GM03348 (cell line): Measurements from ENCODE around the gene MBD3L5.
"Not testable (repeated sequence)": the region's sequence is repeated elsewhere in the genome, so short reads cannot be mapped to it uniquely, and the experiment has no call there.

Source experiments
- DNase-seq: peaks from one replicate; pipeline ENCODE4 v3.0.0; 2012; ENCODE audit warnings: low spot score

The MBD3L5 gene

DNA sequence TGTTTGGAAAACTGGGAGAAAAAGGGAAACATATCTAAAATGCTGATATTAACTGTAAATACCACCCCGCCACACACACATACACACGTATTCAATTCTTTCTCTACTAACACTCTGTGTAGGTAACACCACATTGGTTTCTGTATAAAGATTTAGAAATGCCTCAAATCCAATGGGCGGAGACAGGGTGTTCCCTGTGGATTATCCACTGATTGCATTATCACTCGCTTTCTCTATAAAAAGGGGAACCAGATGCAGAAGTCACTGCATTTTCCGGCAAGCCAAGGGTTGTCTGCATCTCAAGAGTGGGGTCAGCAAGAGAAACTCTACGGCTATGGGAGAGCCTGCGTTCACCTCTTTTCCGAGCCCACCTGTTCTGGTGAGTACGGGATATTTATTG lies at the start of gene MBD3L5:
MBD3L5 (plus strand) TSS at position 301 of the 400 bp plus-strand sequence; CDS start at position 335, 34 bp downstream.
- not testable (repeated sequence) for DNase-seq

DNA sequence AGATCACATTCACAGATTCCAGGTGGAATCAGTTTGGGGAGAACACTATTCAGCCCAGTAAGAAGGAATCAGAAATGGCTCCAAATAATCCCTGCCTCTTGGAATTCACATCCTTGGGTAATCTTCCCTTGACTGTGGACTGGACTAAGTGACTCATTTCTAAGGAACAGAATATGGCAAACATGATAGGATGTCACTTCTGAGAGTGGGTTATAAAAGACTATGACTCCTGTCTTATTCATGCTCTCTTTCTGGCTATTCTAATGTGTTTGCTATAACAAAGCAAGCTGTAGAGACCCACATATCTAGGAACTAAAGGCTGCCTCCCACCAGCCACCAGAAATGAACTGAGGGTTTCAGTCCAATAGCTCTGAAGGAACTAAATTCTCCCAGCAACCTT lies 46.9 kb upstream of the MBD3L5 start:
- no peak for DNase-seq

DNA sequence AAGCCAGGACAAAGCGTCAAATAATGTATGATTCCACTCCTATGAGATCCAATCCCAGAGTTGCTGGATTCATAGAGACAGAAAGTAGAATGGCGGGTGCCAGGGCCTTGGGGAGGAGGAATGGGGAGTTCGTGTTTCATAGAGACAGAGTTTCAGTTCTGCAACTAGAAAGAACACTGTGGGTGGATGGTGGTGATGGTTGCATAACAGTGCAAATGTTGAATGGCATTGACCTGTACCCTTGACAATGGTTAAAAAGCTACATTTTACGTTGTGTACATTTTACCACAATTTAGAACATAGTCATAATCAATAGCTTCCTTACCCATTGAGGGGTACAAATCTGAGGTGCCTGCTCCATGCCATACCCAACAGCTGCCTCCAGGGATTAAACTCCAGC lies 42.5 kb upstream of the MBD3L5 start:
- no peak for DNase-seq

DNA sequence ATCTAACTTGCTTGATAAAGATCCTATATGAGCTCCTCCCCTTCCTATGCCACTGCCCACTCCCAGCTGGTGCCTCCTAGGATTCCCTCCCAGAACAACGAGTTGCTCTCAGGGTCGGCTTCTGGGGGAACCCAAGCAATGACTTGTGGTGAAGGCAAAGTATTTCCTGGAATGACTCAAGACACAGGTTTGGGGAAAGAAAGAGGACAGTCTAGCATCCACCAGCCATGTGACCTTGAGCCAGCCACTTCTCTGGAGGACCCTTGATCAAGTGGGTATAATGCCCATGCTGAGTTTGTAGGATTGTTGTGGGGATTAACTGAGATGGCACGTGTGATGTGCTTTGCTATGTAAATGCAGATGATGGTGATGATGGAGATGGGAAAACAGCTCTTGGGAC lies 42.1 kb upstream of the MBD3L5 start:
- no peak for DNase-seq

DNA sequence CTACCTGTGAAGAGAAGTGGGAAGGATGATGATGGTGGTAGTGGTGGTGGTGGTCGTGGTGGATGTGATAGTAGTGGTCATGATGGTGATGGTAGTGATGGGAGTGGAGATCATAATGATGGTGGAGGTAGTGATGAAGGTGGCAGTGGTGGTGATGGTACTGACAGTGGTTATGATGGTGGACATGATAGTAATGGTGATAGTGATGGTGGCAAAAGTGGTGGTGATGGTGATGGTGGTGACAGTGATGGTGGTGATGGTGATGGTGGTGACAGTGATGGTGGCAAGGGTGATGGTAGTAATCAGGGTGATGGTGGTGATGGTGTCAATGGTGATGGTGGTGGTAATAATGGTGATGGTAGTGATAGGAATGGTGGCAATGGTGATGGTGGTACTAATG lies 35.3 kb upstream of the MBD3L5 start:
- DNase-seq = no peak

DNA sequence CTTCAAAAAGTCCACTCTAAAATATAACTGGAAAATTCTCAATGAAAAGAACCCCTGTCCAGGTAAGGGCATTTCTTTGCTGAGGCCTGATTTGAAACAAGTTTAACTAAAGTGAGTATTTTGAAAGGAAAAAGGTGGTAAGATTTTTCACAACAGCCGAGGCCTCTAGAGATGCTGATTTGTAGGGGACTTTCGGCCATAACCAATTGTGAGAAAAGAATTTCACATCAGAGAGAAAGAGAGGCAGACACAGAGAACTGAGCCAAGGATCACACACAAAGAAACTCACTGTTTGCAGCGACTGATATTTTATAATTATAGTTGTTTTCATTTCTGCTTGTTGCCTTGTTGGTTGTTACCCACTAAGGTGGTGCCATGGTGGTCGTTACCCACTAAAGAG lies 33.6 kb upstream of the MBD3L5 start:
- DNase-seq = no peak

DNA sequence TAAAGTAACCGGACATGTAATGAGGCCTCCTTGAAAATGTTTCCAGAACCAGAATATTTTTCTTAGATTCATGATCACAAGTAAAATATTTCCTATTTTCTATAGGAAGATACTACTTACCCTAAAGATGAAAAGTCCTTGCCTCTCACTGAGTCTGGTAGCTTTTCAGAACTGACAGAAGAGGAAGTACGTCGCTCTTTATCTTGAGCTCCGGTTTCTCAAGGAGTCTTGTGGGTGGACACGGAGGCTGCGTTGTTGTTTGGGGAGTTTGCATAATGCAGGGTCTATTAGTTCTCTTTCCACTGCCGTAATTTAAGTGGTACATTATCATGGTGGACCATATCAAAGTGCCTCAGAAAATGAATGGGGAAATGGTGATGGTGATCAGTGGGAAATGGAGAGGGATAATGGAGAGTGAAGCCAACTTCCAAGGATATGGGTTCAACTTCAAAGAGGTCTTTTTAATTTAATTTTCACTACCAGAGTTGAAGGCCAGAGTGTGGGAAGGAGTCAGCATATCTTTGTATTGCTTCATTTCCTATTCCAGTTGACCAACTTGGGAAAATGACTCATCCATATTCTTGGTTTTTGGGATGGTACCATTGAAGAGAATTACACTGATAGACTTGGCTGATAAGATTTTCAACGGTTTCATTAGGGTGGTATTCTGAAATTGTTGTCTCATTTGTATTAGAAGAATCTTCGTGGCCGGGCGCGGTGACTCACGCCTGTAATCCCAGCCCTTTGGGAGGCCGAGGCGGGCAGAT lies 32.5 kb upstream of the MBD3L5 start:
- DNase-seq = no peak

DNA sequence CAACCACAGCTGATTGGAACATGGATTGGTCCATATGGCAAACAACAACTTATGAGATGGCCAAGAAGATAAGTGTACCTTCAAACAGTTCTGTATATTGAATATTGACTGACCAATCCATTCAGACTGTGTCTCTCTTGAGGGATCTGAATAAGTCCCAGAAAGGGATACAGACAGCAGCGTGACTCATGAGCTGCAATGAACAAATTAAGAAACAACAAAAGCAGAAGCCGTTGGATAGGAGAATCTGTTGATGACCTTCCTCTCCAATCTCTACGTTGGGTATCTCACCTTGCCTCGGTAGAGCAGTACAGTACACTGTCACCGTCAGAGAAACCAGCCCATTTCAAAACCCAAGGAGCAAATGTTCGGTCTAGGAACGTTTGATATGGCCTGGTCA lies 30.4 kb upstream of the MBD3L5 start:
- no peak for DNase-seq

DNA sequence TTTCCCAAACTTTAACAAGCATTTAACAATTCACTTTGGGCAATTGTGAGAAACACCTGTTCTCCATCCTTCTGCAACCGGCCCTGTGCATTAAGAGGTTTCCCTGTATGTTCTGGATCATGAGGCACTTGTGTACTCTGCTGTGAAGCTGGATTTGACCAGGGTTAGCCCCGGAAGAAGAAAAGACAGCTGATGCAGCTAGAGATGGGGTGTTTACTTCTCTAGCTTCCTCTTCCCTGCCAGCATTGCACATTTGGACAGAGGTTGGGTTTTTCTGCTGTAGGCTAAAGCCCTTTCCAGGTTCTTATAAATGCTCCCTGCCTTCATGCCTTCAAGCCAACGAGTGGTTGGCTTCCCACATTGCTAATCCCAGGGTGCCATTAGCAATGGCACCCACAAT lies 30.0 kb upstream of the MBD3L5 start:
- no peak for DNase-seq

DNA sequence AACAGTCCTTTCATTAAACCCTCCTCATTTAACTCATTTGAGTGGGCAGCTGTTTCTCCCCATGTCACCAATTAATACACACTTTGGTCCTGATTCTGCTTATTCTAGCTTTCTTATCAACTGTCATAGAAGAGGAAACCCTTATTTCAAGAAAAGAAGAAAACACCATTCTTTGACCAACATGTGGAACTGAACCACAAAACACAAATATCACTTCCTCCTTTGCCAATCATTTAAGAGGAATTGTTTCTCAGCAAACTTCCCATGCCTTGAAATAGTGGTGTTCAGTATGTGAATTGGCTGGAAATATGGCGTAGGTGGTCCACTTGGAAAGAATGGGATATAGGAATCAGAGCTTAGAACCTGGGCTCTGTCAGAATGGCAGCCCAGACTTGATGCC lies 29.6 kb upstream of the MBD3L5 start:
- DNase-seq = no peak

DNA sequence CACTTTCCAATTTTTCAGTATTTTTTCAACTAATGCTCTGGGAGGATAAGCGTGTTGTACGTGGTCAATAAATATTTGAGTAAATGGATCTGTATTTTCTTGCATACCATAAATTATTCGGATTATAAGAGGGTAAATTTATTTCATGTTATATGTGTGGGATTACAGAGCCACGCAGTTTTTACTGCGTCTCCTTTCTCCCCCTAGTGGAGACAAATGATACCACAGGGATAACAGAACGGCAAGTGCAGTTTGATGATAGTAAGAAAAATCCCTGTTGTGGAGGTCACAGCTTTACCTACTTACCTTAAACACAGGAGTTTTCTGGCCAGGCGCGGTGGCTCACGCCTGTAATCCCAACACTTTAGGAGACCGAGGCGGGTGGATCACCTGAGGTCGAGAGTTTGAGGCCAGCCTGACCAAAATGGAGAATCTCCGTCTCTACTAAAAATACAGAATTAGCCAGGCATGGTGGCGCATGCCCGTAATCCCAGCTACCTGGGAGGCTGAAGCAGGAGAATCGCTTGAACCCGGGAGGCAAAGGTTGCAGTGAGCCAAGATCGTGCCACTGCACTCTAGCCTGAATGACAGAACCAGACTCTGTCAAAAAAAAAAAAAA lies 26.0 kb upstream of the MBD3L5 start:
- peak; percentile 34 for DNase-seq

DNA sequence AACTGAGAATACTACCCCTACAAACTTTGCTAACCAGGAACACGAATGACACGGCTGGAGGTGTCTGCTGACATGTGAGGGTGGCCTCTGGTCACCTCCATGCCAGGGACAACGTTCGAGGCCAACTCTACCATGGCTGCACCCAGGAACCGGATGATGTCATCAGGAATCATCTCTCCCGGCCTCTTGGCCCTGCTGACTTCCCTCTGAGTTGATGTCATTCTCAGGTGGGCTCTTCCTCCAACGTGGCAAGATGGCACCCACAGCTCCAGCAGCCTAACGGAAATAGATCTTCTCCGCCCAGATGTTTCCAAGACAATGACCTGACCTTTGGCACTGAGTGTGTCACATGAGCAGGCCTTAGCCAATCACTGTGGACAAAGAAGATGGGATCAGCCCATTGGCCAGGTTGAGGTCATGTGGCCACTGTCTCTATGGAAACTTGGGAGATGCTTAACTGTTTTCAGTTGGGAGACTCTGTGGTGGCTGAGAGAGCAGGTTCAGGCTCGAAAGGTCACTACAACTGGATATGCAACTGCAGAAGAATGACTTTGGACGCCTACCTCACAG lies 24.2 kb upstream of the MBD3L5 start:
- DNase-seq = no peak

DNA sequence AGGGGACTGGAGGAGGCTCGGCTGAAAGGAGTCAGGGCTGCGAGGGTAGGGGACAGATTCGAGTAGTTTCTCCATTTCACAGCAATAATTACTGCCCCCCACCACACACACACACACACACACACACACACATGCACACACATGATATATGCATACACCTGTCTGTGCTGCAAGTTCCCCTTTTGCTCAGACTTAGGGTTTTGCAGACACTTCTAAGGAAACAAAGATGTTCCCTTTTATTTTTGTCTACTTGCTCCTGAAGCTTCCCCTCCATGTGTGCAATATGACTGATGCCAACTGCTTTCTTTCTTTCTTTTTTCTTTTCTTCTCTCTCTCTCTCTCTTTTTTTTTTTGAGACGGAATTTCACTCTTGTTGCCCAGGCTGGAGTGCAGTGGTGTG lies 22.5 kb upstream of the MBD3L5 start:
- no peak for DNase-seq

DNA sequence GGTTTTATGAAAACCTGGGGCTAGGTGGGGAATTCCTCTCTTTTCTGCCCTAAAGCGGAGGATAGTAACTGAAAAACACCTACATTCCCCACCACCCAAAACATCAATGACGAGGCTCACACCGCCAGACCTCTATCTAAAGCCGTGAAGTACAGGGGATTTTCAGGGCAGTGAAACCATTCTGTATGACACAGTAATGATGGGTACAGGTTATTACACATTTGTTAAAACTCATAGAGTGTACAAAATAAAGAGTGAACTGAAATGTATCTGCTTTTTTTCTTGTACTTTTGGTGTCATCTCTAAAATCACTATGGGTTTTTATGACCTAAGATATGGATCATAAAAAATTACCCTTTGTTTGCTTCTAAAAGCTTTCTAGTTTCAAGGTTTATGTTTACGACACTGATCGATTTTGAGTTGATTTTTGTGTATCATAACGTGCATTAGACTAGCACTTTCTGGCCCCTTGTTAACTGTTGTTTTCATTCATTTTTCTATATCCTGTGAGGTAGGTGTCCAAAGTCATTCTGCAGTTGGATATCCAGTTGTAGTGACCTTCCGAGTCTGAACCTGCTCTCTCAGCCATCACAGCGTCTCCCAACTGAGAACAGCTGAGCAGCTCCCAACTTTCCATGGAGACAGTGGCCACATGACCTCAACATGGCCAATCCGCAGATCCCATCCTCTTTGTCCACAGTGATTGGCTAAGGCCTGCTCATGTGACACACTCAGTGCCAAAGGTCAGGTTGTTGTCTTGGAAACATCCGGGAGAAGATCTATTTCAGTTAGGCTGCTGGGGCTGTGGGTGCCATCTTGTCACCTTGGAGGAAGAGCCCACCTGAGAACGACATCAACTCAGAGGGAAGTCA lies 19.4 kb upstream of the MBD3L5 start:
- no peak for DNase-seq

DNA sequence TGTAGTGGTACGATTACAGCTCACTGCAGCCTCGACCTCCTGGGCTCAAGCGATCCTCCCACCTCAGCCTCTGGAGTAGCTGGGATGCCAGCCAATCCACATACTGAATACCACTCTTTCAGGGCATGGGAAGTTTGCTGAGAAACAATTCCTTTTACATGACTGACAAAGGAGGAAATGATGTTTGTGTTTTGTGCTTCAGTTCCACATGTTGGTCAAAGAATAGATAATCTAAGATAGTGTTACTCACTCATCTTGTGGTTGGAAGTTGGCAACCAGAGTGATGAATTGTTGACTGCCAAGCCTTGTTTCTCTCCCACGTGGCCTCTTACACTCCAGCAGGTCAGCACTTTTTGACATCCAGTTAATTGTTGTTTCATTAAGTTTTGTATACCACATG lies 16.7 kb upstream of the MBD3L5 start:
- no peak for DNase-seq

DNA sequence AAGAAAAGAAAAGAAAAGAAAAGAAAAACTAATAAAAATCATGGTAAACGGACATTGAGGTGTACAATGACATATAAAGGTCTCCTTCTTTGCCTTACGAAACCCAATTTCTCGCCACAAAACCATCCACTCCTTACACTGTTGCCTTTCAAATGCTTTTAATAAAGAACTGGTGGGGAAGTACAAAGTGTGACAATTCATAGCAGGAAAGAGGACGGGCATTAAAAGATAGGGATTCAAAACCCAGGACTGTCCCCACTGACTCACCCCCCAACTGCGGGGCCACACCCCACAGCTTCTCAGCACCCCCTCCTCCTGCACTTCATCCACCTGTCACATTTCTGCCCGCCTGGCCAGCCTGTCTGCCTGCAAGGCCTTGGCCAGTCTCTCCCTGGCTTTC lies 11.6 kb upstream of the MBD3L5 start:
- DNase-seq = no peak

DNA sequence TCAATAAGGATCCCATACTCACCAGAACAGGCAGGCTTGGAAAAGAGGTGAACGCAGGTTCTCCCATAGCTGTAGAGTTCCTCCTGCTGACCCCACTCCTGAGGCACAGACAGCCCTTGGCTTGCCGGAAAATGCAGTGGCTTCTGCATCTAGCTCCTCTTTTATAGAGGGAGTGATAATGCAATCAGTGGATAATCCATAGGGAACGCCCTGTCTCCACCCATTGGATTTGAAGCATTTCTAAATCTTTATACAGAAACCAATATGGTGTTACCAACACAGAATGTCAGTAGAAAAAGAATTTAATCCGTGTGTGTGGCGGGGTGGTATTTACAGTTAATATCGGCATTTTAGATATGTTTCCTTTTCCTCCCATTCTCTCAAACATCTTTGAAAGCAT lies 9.0 kb upstream of the MBD3L5 start, which contains the start of gene MBD3L2B:
MBD3L2B (minus strand) TSS at position 101 of the 400 bp plus-strand sequence; CDS start at position 67, 34 bp downstream.
- not testable (repeated sequence) for DNase-seq

DNA sequence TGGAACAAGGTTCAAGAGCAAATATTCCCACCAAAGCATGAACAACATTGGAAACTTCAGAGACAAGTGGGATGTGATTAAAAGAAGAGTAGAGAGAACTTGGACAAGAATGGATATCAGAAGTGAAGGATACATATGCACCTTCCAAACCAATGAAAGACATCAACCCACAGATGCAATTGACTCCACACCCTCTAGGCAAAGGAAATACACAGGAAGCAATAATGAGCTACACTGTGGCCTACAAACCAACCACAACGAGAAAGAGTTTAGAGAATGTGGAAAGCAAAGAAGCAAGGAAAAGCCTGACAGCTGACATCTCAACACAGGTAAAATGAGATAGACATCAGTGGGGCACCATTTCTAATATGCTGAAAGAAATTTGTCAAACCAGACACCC lies 1.6 kb upstream of the MBD3L5 start:
- not testable (repeated sequence) for DNase-seq

DNA sequence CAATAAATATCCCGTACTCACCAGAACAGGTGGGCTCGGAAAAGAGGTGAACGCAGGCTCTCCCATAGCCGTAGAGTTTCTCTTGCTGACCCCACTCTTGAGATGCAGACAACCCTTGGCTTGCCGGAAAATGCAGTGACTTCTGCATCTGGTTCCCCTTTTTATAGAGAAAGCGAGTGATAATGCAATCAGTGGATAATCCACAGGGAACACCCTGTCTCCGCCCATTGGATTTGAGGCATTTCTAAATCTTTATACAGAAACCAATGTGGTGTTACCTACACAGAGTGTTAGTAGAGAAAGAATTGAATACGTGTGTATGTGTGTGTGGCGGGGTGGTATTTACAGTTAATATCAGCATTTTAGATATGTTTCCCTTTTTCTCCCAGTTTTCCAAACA lies 9.7 kb downstream of the MBD3L5 start, which contains the start of gene MBD3L4:
MBD3L4 (minus strand) TSS at position 101 of the 400 bp plus-strand sequence; CDS start at position 66, 35 bp downstream.
- not testable (repeated sequence) for DNase-seq

DNA sequence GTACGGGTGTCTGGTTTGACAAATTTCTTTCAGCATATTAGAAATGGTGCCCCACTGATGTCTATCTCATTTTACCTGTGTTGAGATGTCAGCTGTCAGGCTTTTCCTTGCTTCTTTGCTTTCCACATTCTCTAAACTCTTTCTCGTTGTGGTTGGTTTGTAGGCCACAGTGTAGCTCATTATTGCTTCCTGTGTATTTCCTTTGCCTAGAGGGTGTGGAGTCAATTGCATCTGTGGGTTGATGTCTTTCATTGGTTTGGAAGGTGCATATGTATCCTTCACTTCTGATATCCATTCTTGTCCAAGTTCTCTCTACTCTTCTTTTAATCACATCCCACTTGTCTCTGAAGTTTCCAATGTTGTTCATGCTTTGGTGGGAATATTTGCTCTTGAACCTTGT lies 11.2 kb downstream of the MBD3L5 start:
- not testable (repeated sequence) for DNase-seq

DNA sequence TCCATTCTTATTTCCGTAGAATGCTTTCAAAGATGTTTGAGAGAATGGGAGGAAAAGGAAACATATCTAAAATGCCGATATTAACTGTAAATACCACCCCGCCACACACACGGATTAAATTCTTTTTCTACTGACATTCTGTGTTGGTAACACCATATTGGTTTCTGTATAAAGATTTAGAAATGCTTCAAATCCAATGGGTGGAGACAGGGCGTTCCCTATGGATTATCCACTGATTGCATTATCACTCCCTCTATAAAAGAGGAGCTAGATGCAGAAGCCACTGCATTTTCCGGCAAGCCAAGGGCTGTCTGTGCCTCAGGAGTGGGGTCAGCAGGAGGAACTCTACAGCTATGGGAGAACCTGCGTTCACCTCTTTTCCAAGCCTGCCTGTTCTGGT lies 18.6 kb downstream of the MBD3L5 start, which contains the start of gene MBD3L2:
MBD3L2 (plus strand) TSS at position 301 of the 400 bp plus-strand sequence; CDS start at position 354, 53 bp downstream.
- not testable (repeated sequence) for DNase-seq

DNA sequence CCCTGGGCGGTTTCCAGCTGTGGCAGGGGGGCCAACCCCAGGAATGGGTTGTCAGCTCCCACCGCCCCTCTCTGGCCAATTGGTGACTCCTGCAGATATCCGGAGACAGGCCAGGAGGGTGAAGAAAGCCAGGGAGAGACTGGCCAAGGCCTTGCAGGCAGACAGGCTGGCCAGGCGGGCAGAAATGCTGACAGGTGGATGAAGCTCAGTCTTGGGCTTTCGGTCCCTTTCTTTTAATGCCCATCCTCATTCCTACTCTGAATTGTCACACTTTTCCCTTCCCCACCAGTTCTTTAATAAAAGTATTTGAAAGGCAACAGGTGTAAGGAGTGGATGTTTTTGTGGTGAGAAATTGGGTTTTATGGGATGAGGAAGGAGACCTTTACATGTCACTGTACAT lies 21.0 kb downstream of the MBD3L5 start:
- not testable (repeated sequence) for DNase-seq
